Astrocyte (in vitro differentiated cells and primary cell): ENCODE data around the gene LMF1. TPM values are rescaled to one million over a fixed set of nuclear protein-coding genes. Genes with fewer than 3 reads are reported as not detected.
A peak's percentile ranks its signal among the peaks of the same experiment; 100 is the strongest.

Source experiments
- DNase-seq: peaks from one replicate; pipeline ENCODE4 v3.0.0-alpha.2; 2010; ENCODE audit warnings: low read depth
- FAIRE-seq: peaks from 2 replicates; lab custom pipeline; 2011; peaks lifted over from hg19 to GRCh38; lab: Jason Lieb, UNC
- H2AFZ ChIP-seq: 2 replicates; pipeline ENCODE4 v1.6.0; 2012; ENCODE audit warnings: low read depth, low read length, inconsistent platforms
- H3K27ac ChIP-seq: 2 replicates; pipeline ENCODE4 v1.5.1; 2011; ENCODE audit warnings: low read depth, low read length, inconsistent platforms
- H3K27me3 ChIP-seq: 2 replicates; pipeline ENCODE4 v1.6.0; 2011; ENCODE audit warnings: low read length, inconsistent platforms; ENCODE audit not compliant: insufficient read depth
- H3K36me3 ChIP-seq: 2 replicates; pipeline ENCODE4 v1.5.1; 2011; ENCODE audit warnings: low read length, inconsistent platforms; ENCODE audit not compliant: insufficient read depth
- H3K4me1 ChIP-seq: 2 replicates; pipeline ENCODE4 v1.5.1; 2011; ENCODE audit warnings: low read length, inconsistent platforms; ENCODE audit not compliant: insufficient read depth
- H3K4me2 ChIP-seq: 2 replicates; pipeline ENCODE4 v1.6.0; 2012; ENCODE audit warnings: low read length, inconsistent platforms
- H3K4me3 ChIP-seq: 2 replicates; pipeline ENCODE4 v1.5.1; 2011; ENCODE audit warnings: low read depth, mild to moderate bottlenecking, low read length, inconsistent platforms; ENCODE audit not compliant: insufficient read depth
- H3K79me2 ChIP-seq: 2 replicates; pipeline ENCODE4 v1.6.0; 2012; ENCODE audit warnings: mild to moderate bottlenecking, low read length, inconsistent platforms; ENCODE audit not compliant: insufficient read depth
- H3K9ac ChIP-seq: 2 replicates; pipeline ENCODE4 v1.6.0; 2012; ENCODE audit warnings: mild to moderate bottlenecking, low read length, inconsistent platforms
- H3K9me3 ChIP-seq: 2 replicates; pipeline ENCODE4 v1.5.1; 2012; ENCODE audit warnings: low read depth, mild to moderate bottlenecking, low read length, inconsistent platforms; ENCODE audit not compliant: insufficient read depth
- H4K20me1 ChIP-seq: 2 replicates; pipeline ENCODE4 v1.6.0; 2012; ENCODE audit warnings: low read length, inconsistent platforms; ENCODE audit not compliant: insufficient read depth
- H3K27ac Mint-ChIP-seq: one replicate; pipeline ENCODE4 v1.8.0; 2021; ENCODE audit warnings: mild to moderate bottlenecking, mixed read lengths; ENCODE audit not compliant: unreplicated experiment
- H3K27me3 Mint-ChIP-seq: one replicate; pipeline ENCODE4 v1.8.0; 2021; ENCODE audit warnings: low read depth, mixed read lengths; ENCODE audit not compliant: unreplicated experiment
- H3K36me3 Mint-ChIP-seq: one replicate; pipeline ENCODE4 v1.8.0; 2021; ENCODE audit warnings: low read depth, mixed read lengths; ENCODE audit not compliant: unreplicated experiment
- H3K4me1 Mint-ChIP-seq: one replicate; pipeline ENCODE4 v1.8.0; 2021; ENCODE audit warnings: low read depth, mixed read lengths; ENCODE audit not compliant: unreplicated experiment
- H3K4me3 Mint-ChIP-seq: one replicate; pipeline ENCODE4 v1.8.0; 2021; ENCODE audit warnings: mild to moderate bottlenecking, moderate library complexity, mixed read lengths; ENCODE audit not compliant: unreplicated experiment
- H3K9me3 Mint-ChIP-seq: one replicate; pipeline ENCODE4 v1.8.0; 2021; ENCODE audit warnings: mild to moderate bottlenecking, mixed read lengths; ENCODE audit not compliant: unreplicated experiment
- EZH2 ChIP-seq: IDR thresholded peaks from 2 replicates; pipeline ENCODE4 v1.6.1; 2012; ENCODE audit warnings: mild to moderate bottlenecking, low read length, inconsistent platforms; ENCODE audit not compliant: insufficient read depth
- total RNA-seq: library from RNA; stranded (reverse); gene quantifications from 2 replicates; pipeline ENCODE4 v1.2.1, GENCODE V29; 2021
- TF ChIP-seq, protein P1 (sequence below): IDR thresholded peaks from 2 replicates; pipeline ENCODE4 v1.5.1; 2011; ENCODE audit warnings: low read depth, mild to moderate bottlenecking, inconsistent platforms, low read length, moderate library complexity; ENCODE audit not compliant: insufficient read depth

Gene LMF1
- total RNA-seq, 1 donor from 2014 or later: 12.6 TPM

- Mint-ChIP-seq H3K27ac (peak overlapping the region; percentile 30), H3K36me3 (peaks cover 6% of the 10 kb centered on the region), H3K27me3 (peaks cover 13% of the 10 kb centered on the region), H3K4me3 (no peak overlapping the region), H3K9me3 (peaks cover 2% of the 10 kb centered on the region), H3K4me1 (no peaks in the 10 kb centered on the region)
- Histone ChIP-seq H4K20me1 (no peaks in the 10 kb centered on the region), H3K27me3 (no peaks in the 10 kb centered on the region), H3K36me3 (no peaks in the 10 kb centered on the region), H3K9ac (no peak overlapping the region), H3K79me2 (no peaks in the 10 kb centered on the region), H2AFZ (no peak overlapping the region), H3K4me3 (no peak overlapping the region), H3K9me3 (no peaks in the 10 kb centered on the region), H3K4me2 (no peak overlapping the region), H3K4me1 (no peaks in the 10 kb centered on the region), H3K27ac (no peak overlapping the region)
- no peak for DNase-seq
- FAIRE-seq: no peak
- TF ChIP-seq EZH2: no peak
- TF ChIP-seq, protein P1, sequence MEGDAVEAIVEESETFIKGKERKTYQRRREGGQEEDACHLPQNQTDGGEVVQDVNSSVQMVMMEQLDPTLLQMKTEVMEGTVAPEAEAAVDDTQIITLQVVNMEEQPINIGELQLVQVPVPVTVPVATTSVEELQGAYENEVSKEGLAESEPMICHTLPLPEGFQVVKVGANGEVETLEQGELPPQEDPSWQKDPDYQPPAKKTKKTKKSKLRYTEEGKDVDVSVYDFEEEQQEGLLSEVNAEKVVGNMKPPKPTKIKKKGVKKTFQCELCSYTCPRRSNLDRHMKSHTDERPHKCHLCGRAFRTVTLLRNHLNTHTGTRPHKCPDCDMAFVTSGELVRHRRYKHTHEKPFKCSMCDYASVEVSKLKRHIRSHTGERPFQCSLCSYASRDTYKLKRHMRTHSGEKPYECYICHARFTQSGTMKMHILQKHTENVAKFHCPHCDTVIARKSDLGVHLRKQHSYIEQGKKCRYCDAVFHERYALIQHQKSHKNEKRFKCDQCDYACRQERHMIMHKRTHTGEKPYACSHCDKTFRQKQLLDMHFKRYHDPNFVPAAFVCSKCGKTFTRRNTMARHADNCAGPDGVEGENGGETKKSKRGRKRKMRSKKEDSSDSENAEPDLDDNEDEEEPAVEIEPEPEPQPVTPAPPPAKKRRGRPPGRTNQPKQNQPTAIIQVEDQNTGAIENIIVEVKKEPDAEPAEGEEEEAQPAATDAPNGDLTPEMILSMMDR: no peak
Measured at GRCh38 chr16:871562-872345, 99.0 kb downstream of the LMF1 start.

DNA sequence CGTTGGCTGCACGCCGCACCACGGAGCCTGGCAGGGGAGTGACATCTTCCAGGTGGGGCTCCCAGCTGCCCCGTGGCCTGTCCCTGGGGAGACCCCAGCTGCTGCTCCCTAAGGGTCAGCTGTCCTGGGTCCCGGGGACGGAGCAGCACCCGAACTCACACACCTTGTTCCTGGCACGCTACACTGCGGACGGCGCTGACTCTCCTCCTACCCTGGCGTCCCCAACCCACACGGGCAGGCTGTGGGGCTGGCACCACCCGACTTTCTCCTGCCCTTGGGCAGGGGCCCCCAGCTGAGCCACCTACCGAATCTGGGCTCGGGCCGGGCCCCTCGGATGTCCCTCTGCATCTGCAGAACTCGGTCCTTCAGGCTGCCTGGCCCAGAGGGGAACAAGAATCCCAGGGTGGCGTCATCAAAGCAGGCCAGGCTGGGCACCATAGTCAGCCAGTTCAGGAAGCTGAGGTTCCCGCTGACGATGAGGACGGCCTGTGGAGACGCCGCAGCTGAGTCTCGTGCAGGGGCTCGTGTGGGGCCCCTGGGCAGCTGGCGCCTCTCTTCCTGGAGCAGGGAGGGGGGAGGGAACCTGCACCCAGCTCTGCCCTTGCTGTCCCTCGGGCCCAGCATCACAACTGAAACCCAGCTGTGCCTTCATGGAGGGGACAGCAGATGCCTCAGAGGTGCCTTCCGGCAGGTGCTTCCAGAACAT is 99.8 kb downstream of the LMF1 start:
- TF ChIP-seq, protein P1: no peak
- TF ChIP-seq EZH2: no peak
- no peaks in the 10 kb centered on the region for H3K36me3 ChIP-seq
- H3K27ac ChIP-seq: no peak overlapping the region
- peaks cover 14% of the 10 kb centered on the region for H3K27me3 Mint-ChIP-seq
- DNase-seq: no peak
- H3K9me3 ChIP-seq: no peaks in the 10 kb centered on the region
- no peak overlapping the region for H3K9ac ChIP-seq
- no peak overlapping the region for H3K4me3 ChIP-seq
- no peaks in the 10 kb centered on the region for H3K4me1 ChIP-seq
- peaks cover 7% of the 10 kb centered on the region for H3K36me3 Mint-ChIP-seq
- H3K9me3 Mint-ChIP-seq: peaks cover 2% of the 10 kb centered on the region
- H3K27ac Mint-ChIP-seq: no peak overlapping the region
- H3K4me1 Mint-ChIP-seq: no peaks in the 10 kb centered on the region
- no peak overlapping the region for H2AFZ ChIP-seq
- no peaks in the 10 kb centered on the region for H3K27me3 ChIP-seq
- FAIRE-seq: no peak
- no peak overlapping the region for H3K4me3 Mint-ChIP-seq
- H3K4me2 ChIP-seq: no peak overlapping the region
- H4K20me1 ChIP-seq: no peaks in the 10 kb centered on the region
- H3K79me2 ChIP-seq: no peaks in the 10 kb centered on the region
